Activated T-cell treated with anti-CD3 and anti-CD28 coated beads for 1 hour (primary cell): Measurements from ENCODE around the gene ZMIZ1.

Experiments
- DNase-seq: peaks from one replicate; pipeline ENCODE4 v3.0.0-alpha.2; 2020; ENCODE audit warnings: low read depth

The ZMIZ1 gene

GRCh38 chr10:79098596-79099015, 29.8 kb downstream of the ZMIZ1 start:
- no peak for DNase-seq

- DNase-seq, result no peak
Measured at GRCh38 chr10:79099898-79100448, 31.2 kb downstream of the ZMIZ1 start.

- no peak for DNase-seq
Measured at GRCh38 chr10:79100771-79101170, 32.0 kb downstream of the ZMIZ1 start.

- no peak for DNase-seq
Measured at GRCh38 chr10:79101560-79102497, 33.1 kb downstream of the ZMIZ1 start.

- no peak for DNase-seq
Measured at GRCh38 chr10:79102498-79102874, 33.7 kb downstream of the ZMIZ1 start.

GRCh38 chr10:79103129-79103528, 34.4 kb downstream of the ZMIZ1 start:
- DNase-seq, result no peak

- no peak for DNase-seq
Measured at GRCh38 chr10:79103585-79103984, 34.8 kb downstream of the ZMIZ1 start.

GRCh38 chr10:79105150-79105739, 36.5 kb downstream of the ZMIZ1 start:
- DNase-seq, result no peak

GRCh38 chr10:79105818-79106217, 37.1 kb downstream of the ZMIZ1 start:
- no peak for DNase-seq

- no peak for DNase-seq
Measured at GRCh38 chr10:79106256-79107050, 37.7 kb downstream of the ZMIZ1 start.

- DNase-seq, result no peak
Measured at GRCh38 chr10:79107736-79108264, 39.0 kb downstream of the ZMIZ1 start.

- no peak for DNase-seq
Measured at GRCh38 chr10:79108728-79109127, 40.0 kb downstream of the ZMIZ1 start.

GRCh38 chr10:79111427-79111826, 42.7 kb downstream of the ZMIZ1 start:
- no peak for DNase-seq

- DNase-seq, result no peak
Measured at GRCh38 chr10:79111846-79112614, 43.3 kb downstream of the ZMIZ1 start.

GRCh38 chr10:79112881-79113431, 44.2 kb downstream of the ZMIZ1 start:
- no peak for DNase-seq

- no peak for DNase-seq
Measured at GRCh38 chr10:79113827-79114226, 45.1 kb downstream of the ZMIZ1 start.

- DNase-seq, result no peak
Measured at GRCh38 chr10:79115302-79115701, 46.5 kb downstream of the ZMIZ1 start.

- DNase-seq, result no peak
Measured at GRCh38 chr10:79116368-79116767, 47.6 kb downstream of the ZMIZ1 start.

- no peak for DNase-seq
Measured at GRCh38 chr10:79116801-79117723, 48.3 kb downstream of the ZMIZ1 start.
